Measurements from ENCODE around the gene TUT1.
A peak's percentile ranks its signal among the peaks of the same experiment; 100 is the strongest.

The TUT1 gene, protein sequence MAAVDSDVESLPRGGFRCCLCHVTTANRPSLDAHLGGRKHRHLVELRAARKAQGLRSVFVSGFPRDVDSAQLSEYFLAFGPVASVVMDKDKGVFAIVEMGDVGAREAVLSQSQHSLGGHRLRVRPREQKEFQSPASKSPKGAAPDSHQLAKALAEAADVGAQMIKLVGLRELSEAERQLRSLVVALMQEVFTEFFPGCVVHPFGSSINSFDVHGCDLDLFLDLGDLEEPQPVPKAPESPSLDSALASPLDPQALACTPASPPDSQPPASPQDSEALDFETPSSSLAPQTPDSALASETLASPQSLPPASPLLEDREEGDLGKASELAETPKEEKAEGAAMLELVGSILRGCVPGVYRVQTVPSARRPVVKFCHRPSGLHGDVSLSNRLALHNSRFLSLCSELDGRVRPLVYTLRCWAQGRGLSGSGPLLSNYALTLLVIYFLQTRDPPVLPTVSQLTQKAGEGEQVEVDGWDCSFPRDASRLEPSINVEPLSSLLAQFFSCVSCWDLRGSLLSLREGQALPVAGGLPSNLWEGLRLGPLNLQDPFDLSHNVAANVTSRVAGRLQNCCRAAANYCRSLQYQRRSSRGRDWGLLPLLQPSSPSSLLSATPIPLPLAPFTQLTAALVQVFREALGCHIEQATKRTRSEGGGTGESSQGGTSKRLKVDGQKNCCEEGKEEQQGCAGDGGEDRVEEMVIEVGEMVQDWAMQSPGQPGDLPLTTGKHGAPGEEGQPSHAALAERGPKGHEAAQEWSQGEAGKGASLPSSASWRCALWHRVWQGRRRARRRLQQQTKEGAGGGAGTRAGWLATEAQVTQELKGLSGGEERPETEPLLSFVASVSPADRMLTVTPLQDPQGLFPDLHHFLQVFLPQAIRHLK

DNA sequence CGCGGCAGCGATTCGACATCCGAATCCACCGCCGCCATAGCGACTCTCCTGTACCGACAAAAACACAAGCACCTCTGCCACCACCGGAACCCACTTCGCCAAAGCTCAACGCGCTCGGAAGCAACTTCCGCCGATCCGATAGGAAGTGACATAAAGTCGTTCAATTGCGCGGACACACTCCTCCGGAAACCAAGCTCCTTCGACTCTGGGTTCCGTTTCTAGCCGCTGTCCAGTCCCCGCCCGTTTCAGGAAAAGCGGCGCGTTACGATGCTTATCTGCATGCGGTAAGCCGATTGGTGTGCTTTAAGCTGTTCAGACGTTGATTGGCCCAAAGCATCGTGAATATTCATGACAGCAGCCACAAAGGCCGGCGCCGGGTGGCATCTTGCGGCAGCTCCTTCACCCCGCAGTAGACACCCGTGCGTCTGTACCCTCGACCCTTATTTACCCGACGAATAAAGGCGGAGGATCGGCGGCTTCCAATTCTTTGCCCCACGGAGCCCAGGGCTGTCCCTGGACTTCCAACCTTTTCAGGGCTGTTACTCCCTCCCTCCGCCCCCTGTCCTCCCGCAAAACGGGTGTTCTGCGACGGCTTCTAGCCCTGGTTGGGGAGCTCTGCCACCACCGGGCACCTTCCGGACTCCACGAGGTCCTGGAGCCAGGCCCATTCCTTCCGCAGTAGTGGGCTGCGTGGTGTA is at the start of gene TUT1:
Gene TUT1 (minus strand): TSS at position 76 of the 698 bp plus-strand sequence. CDS start 38 bp downstream, at position 38.
- TF ChIP-seq, protein P1, sequence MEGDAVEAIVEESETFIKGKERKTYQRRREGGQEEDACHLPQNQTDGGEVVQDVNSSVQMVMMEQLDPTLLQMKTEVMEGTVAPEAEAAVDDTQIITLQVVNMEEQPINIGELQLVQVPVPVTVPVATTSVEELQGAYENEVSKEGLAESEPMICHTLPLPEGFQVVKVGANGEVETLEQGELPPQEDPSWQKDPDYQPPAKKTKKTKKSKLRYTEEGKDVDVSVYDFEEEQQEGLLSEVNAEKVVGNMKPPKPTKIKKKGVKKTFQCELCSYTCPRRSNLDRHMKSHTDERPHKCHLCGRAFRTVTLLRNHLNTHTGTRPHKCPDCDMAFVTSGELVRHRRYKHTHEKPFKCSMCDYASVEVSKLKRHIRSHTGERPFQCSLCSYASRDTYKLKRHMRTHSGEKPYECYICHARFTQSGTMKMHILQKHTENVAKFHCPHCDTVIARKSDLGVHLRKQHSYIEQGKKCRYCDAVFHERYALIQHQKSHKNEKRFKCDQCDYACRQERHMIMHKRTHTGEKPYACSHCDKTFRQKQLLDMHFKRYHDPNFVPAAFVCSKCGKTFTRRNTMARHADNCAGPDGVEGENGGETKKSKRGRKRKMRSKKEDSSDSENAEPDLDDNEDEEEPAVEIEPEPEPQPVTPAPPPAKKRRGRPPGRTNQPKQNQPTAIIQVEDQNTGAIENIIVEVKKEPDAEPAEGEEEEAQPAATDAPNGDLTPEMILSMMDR (IDR thresholded peaks at IDR 0.05; ENCODE audit: control insufficient read depth, extremely low read depth, insufficient read depth): no peak
- peak; percentile 99 for DNase-seq (ENCODE audit: low read depth)
- H3K4me3 ChIP-seq (ENCODE audit: low read depth, low read length): peak within 1 kb of the TSS; percentile 100

DNA sequence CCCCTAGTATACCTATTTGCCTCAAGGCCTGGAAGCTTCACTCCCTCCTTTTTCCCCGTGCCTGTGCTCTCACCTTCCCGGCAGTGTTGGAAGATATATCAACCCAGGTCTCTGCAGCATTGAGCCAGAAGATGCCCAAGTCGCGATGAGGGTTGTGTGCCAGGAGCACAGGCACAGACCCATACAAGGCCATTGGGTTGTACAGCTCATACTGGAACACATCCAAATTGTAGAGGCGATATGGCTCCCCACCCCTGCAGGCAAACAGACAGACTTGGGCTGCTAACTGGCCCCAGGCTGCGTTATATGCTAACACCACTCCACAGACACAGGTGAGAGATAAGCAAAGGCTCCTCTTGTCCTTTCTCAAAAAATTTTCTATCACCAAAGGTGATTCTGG is 41.2 kb upstream of the TUT1 start:
- H3K4me3 ChIP-seq (ENCODE audit: low read depth, low read length): no peak overlapping the region
- no peak for DNase-seq (ENCODE audit: low read depth)
- TF ChIP-seq, protein P1 (IDR thresholded peaks at IDR 0.05; ENCODE audit: control insufficient read depth, extremely low read depth, insufficient read depth): no peak

DNA sequence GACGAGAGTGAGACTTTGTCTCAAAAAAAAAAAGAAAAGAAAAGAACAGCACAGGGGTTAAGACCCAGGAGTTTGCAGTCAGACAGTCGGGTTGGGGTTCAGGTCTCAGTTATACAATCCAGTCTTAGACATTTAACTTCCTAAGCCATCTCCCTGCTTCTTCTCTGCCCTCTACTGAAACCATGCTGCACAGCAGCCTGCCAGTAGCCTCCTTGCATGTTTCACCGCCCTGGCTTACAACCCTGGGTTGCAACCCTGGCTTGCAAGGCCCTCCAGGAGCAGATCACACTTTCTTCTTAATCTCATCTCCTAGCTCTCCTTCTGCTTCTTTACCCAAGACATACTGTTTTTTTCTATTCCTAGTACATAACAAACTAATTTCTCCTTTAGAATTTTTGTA is 36.4 kb upstream of the TUT1 start:
- no peak for DNase-seq (ENCODE audit: low read depth)
- TF ChIP-seq, protein P1 (IDR thresholded peaks at IDR 0.05; ENCODE audit: control insufficient read depth, extremely low read depth, insufficient read depth): no peak
- no peak overlapping the region for H3K4me3 ChIP-seq (ENCODE audit: low read depth, low read length)

DNA sequence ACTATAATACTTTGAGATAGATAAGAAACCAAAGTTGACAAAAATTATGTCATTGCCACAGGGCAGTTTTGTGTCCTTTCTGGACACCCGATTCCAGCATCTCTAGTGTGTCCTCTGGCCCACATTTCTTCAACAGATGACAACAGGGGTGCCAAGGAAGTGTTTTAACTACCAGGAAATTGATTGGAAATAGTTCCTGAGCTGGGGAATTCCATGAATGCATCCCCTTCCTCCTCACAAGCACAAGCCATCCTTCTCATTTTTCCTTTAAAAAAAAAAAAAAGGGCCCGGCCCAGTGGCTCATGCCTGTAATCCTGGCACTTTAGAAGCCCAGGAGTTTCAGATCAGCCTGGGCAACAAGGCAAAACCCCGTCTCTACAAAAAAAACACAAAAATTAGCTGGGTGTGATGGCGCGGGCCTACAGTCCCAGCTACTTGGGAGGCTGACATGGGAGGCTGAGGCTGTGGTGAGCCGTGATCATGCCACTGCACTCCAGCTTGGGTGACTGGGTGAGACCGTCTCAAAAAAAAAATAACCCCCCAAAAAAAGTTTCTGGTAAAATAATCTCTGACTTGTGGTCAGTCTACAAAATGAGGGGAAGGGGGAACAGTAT is 31.3 kb upstream of the TUT1 start:
- H3K4me3 ChIP-seq (ENCODE audit: low read depth, low read length): peak overlapping the region; percentile 74
- TF ChIP-seq, protein P1 (IDR thresholded peaks at IDR 0.05; ENCODE audit: control insufficient read depth, extremely low read depth, insufficient read depth): no peak
- no peak for DNase-seq (ENCODE audit: low read depth)

DNA sequence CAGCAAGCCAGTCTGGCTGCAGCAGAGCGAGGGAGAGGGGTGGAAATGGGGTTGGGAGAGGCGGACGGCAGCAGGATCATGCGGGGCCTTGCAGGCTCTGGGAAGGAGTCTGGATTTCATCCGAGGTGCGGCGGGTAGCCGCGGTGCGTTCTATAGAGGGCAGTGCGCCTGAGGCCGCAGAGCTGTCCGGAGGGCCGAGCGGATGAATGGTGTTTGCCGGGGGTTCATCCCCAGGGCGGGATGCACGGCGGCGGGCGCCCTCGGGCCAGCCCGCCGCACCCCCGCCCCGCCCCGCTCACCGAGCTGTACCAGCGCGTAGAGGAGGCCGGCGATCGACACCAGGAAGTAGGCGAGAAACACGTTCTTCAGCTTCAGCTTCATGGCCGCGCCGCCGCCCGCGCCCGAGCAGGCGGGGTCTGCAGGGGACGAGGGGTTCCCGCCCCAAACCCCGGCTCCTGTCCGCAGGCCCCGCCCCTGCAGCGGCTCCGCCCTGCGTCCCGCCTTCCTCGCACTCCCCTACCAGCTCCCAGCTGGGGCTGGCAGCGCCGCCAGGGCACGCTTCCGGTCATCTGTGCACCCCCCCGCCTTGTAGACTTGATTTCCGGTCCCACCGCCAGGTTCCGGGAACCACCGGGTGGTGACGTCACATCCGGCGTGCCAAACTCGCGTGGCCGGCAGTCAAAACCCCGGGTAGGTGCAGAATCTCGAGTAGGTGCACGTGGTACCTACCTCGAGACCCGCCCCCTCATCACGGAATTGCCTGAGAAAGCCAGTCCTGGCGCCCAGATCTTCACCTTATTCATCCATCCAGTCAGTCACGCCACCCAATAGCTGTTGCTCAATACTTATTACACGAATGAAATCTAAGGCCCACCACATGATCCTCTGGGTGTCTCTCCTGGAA is 30.5 kb upstream of the TUT1 start, which contains the start of gene B3GAT3:
Gene B3GAT3 (minus strand): TSS at position 420 of the 904 bp plus-strand sequence. CDS start 39 bp downstream, at position 381.
- TF ChIP-seq, protein P1 (IDR thresholded peaks at IDR 0.05; ENCODE audit: control insufficient read depth, extremely low read depth, insufficient read depth): no peak
- peak; percentile 99 for DNase-seq (ENCODE audit: low read depth)
- H3K4me3 ChIP-seq (ENCODE audit: low read depth, low read length): peak within 1 kb of the TSS; percentile 74

Measured in LNCaP clone FGC (cell line).